GM06990 (cell line): Measurements from ENCODE around the gene L1CAM.
"Not testable (repeated sequence)": the region's sequence is repeated elsewhere in the genome, so short reads cannot be mapped to it uniquely, and the experiment has no call there.

ENCODE experiments used
- DNase-seq: peaks from one replicate; pipeline ENCODE4 v3.0.0-alpha.2; 2011; ENCODE audit not compliant: insufficient read length; ENCODE audit errors: extremely low read depth
- H3K27me3 ChIP-seq: replicated peaks from 2 replicates; pipeline ENCODE4 v1.6.0; 2011; ENCODE audit warnings: low read length; ENCODE audit not compliant: control insufficient read depth, insufficient read depth
- H3K36me3 ChIP-seq: 2 replicates; pipeline ENCODE4 v1.5.1; 2011; ENCODE audit warnings: low read length; ENCODE audit not compliant: control insufficient read depth, insufficient read depth
- H3K4me3 ChIP-seq: replicated peaks from 2 replicates; pipeline ENCODE4 v1.5.1; 2011; ENCODE audit warnings: low read depth, mild to moderate bottlenecking, control low read depth, low read length
- CTCF ChIP-seq: IDR thresholded peaks from 2 replicates; pipeline ENCODE4 v1.5.1; 2011; ENCODE audit warnings: low read length, control low read depth, mild to moderate bottlenecking, inconsistent platforms; ENCODE audit not compliant: insufficient read depth, poor library complexity, severe bottlenecking

L1CAM gene

DNA sequence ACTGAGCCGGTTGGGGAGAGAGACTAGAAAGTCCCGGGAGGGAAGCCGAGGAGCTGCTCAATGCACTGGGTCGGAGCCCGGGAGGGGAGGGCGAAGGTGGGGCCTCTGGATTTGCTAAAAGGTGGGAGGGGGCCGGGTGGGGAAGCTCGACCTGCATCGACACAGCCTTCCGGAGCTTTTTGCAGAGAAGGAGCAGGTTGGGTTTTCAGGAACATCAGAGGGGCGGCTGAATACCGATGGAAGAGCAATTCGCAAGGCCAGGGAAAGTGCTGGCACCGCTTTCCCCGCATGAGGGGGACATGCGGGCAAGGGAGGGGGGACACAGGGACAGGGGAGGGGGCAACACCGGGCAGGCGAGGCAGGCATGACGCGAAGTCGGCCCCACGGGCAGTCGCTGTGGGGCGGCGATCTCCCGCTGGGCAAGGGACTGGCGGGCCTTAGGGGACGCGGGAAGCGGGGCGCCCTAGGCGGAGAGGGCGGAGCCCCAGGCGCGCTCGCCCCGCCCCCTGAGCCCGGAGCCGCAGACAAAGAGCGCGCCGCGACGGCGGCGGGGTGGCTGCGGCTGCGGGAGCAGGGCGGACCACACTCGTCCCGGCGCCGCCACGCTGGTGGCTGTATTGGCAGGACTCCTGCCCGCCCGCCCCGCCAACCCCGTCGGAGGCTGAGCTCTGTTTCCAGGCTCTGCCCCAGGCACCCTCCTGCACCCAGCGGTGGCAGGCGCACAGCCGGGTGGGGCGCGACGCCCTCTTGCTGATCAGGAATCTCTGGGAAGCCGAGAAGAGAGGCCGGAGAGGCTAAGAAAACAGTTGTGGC, 67.2 kb downstream of the L1CAM start:
- Histone ChIP-seq H3K4me3 (no peak overlapping the region), H3K27me3 (no peaks in the 10 kb centered on the region), H3K36me3 (no peaks in the 10 kb centered on the region)
- no peak for DNase-seq
- TF ChIP-seq CTCF = no peak

- H3K27me3 ChIP-seq, H3K4me3 ChIP-seq, H3K36me3 ChIP-seq, DNase-seq: not testable (repeated sequence)
Observed at GRCh38 chrX:153818064-153818463, 67.9 kb downstream of the L1CAM start.

DNA sequence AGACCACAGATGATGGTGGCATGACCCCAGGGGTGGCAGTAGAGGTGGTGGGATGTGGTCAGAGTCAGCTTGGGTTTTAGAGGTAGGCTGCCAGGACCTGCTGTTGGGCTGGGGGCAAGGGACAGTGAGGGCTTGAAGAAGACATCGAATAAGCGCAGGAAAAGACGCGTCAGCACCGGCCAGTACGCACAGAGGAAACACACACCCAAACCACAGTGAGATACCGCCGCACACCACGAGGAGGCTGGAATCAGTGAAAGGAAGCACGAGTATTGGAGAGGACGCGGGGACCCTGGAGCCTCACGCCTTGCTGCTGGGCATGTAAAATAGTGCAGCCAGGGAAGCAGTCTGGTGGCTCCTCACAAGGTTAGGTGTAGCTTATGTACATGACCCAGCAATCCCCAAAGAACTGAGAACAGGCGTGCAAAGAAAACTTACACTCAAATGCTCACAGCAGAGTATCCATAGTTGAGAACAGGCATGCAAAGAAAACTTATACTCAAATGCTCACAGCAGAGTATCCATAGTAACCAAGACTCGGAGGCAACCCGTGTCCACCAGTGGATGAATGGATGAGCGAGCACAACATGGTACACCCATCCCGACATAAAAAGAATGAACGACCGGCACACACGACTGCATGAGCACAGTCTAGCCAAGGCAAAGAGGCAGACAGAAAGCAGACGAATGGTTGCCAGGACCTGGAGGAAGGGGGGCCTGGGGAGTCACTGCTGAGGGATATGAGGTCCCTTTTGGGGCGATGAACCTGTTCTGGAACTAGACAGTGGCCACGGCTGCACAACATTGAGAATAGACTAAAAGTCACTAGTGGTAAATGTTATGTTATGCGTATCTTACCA, 68.9 kb downstream of the L1CAM start:
- H3K36me3 ChIP-seq = no peaks in the 10 kb centered on the region
- no peak overlapping the region for H3K4me3 ChIP-seq
- no peaks in the 10 kb centered on the region for H3K27me3 ChIP-seq
- no peak for DNase-seq
- no peak for TF ChIP-seq CTCF

- TF ChIP-seq CTCF = no peak
- DNase-seq = no peak
Observed at GRCh38 chrX:153814591-153815315, 71.2 kb downstream of the L1CAM start.

GRCh38 chrX:153813161-153813560, 72.8 kb downstream of the L1CAM start:
- H3K36me3 ChIP-seq = no peaks in the 10 kb centered on the region

More at GRCh38 chrX:153814591-153815315, 71.2 kb downstream of the L1CAM start:
- H3K4me3 ChIP-seq = no peak overlapping the region
- H3K27me3 ChIP-seq = no peaks in the 10 kb centered on the region
- no peaks in the 10 kb centered on the region for H3K36me3 ChIP-seq

More at GRCh38 chrX:153813161-153813560, 72.8 kb downstream of the L1CAM start:
- DNase-seq = no peak
- Histone ChIP-seq H3K4me3 (no peak overlapping the region), H3K27me3 (no peaks in the 10 kb centered on the region)
- TF ChIP-seq CTCF = no peak
